Natural killer cell (primary cell): ENCODE data around the gene PDE6A. TPM values are rescaled to one million over a fixed set of nuclear protein-coding genes. Genes with fewer than 3 reads are reported as not detected.

Experiments
- ATAC-seq, 3 donors: fragments of 150-1000 bp in 2 of 3; fragments of 200-7000 bp in 1 of 3; cut with Tn5 transposase; 1 replicate in 1 of 3; 2 replicates in 2 of 3; pipeline ENCODE4 v1.10.0; 2021; ENCODE audit warnings: mild to moderate bottlenecking in 2 of 3, moderate library complexity in 2 of 3
- DNase-seq, 2 donors: peaks; one replicate each; pipeline versions ENCODE4 v3.0.0 to v3.0.0-alpha.2; 2013 to 2021; ENCODE audit warnings: mixed read lengths in 1 of 2
- H3K27ac ChIP-seq: one replicate; pipeline ENCODE4 v1.5.1; 2013; ENCODE audit warnings: mild to moderate bottlenecking, low read length
- H3K27me3 ChIP-seq: one replicate; pipeline ENCODE4 v1.6.1; 2013; ENCODE audit warnings: low read length; ENCODE audit not compliant: control insufficient read depth, insufficient read depth
- H3K36me3 ChIP-seq: one replicate; pipeline ENCODE4 v1.6.1; 2013; ENCODE audit warnings: low read length; ENCODE audit not compliant: control insufficient read depth, insufficient read depth
- H3K4me1 ChIP-seq: one replicate; pipeline ENCODE4 v1.6.1; 2013; ENCODE audit warnings: low read length; ENCODE audit not compliant: control insufficient read depth, insufficient read depth
- H3K4me3 ChIP-seq: one replicate; pipeline ENCODE4 v1.5.1; 2013; ENCODE audit warnings: low read length
- H3K9me3 ChIP-seq: one replicate; pipeline ENCODE4 v1.6.1; 2013; ENCODE audit warnings: low read length; ENCODE audit not compliant: control insufficient read depth, insufficient read depth
- H3K27ac Mint-ChIP-seq, 2 donors: one replicate each; pipeline ENCODE4 v1.8.0; 2022; ENCODE audit warnings: mild to moderate bottlenecking in 2 of 2, mixed read lengths in 2 of 2, moderate library complexity in 1 of 2
- H3K27me3 Mint-ChIP-seq, 2 donors: one replicate each; pipeline ENCODE4 v1.8.0; 2022; ENCODE audit warnings: low read depth in 2 of 2, mixed read lengths in 2 of 2
- H3K36me3 Mint-ChIP-seq: one replicate; pipeline ENCODE4 v1.8.0; 2022; ENCODE audit warnings: mixed read lengths
- H3K4me1 Mint-ChIP-seq, 2 donors: one replicate each; pipeline ENCODE4 v1.8.0; 2022; ENCODE audit warnings: mixed read lengths in 2 of 2
- H3K4me3 Mint-ChIP-seq: one replicate; pipeline ENCODE4 v1.8.0; 2022; ENCODE audit warnings: mild to moderate bottlenecking, moderate library complexity, mixed read lengths
- H3K9me3 Mint-ChIP-seq, 2 donors: one replicate each; pipeline ENCODE4 v1.8.0; 2022; ENCODE audit warnings: mixed read lengths in 2 of 2
- WGBS: methylation state at CpG from one replicate; pipeline ENCODE4 v1.1.7; 2013; ENCODE audit warnings: missing lambda C conversion rate; ENCODE audit not compliant: insufficient coverage; 5-methylcytosine and 5-hydroxymethylcytosine counted together
- intact Hi-C: fragments of 100-400 bp; cut with micrococcal nuclease; formaldehyde crosslinking; loops from one replicate; pipeline ENCODE4 v1.14.2; 2022
- total RNA-seq, 4 donors: library from RNA; stranded (reverse); fragments of 120-200 nt in 1 of 4; gene quantifications; one replicate each; pipeline versions ENCODE4 v1.2.3 to v1.2.4, GENCODE V29; 2013 to 2022
- TF ChIP-seq, protein P1 (sequence below): fragments of 200-600 bp; IDR thresholded peaks from one replicate; pipeline ENCODE4 v1.8.0; 2022; ENCODE audit warnings: antibody characterized with exemption

Gene PDE6A
- total RNA-seq, 3 donors from 2014 or later (not counting 1 experiment from before 2014, with no cell fraction given): not detected

DNA sequence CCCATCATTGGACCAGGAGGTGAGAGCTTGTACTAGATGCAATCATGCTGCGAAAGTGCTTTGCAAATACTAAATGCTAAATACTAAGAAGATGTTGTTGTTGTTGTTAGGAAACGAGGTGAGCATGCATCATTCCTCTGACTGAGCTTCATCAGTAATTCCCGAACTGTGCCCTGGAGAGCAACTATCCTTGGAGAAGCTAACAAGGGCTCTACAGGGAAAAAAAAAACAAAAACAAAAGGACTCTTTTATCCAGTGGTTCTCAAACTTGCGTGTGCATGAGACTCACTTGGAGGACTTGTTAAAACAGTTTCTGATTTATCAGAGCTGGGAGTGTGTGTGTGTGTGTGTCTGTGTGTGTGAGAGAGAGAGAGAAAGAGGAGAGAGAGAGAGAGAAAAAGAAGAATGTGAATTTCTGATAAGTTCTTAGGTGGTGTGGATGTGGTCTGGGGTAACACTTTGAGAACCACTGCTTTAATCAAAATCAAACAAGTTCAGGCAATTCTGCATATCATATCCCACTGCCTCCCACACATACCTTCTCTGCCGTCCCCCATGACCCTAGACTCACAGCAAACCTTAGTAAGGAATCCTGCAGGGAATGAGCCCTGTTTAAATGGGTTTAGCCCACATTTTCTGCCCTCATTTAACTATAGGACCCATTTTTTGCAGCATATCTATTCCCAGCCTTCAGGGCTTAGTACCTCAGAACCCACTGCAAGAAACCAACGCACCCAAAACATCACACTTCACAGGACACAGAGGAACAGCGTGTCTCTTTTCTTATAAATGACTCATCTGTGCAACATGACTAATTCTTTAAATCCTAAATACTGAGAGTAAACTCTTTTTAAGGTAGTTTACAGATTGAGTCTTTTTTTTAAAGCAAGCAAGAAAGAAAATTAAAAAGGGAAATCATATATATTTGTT is 48.9 kb downstream of the PDE6A start:
- H3K4me1 Mint-ChIP-seq: peaks cover 5 to 17% of the 10 kb centered on the region in 2 donors
- 60% methylated on average over 7 of the region's 7 CpGs for WGBS
- H3K27me3 Mint-ChIP-seq: peaks cover 7 to 12% of the 10 kb centered on the region in 2 donors
- no peak for DNase-seq
- H3K9me3 ChIP-seq: no peaks in the 10 kb centered on the region
- H3K27me3 ChIP-seq: no peaks in the 10 kb centered on the region
- no peaks in the 10 kb centered on the region for H3K36me3 Mint-ChIP-seq
- intact Hi-C loops: no loop called here
- TF ChIP-seq, protein P1, sequence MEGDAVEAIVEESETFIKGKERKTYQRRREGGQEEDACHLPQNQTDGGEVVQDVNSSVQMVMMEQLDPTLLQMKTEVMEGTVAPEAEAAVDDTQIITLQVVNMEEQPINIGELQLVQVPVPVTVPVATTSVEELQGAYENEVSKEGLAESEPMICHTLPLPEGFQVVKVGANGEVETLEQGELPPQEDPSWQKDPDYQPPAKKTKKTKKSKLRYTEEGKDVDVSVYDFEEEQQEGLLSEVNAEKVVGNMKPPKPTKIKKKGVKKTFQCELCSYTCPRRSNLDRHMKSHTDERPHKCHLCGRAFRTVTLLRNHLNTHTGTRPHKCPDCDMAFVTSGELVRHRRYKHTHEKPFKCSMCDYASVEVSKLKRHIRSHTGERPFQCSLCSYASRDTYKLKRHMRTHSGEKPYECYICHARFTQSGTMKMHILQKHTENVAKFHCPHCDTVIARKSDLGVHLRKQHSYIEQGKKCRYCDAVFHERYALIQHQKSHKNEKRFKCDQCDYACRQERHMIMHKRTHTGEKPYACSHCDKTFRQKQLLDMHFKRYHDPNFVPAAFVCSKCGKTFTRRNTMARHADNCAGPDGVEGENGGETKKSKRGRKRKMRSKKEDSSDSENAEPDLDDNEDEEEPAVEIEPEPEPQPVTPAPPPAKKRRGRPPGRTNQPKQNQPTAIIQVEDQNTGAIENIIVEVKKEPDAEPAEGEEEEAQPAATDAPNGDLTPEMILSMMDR: no peak
- ATAC-seq: peak; percentile 50 to 69 (median 54)
- H3K4me3 ChIP-seq: no peak overlapping the region
- no peak overlapping the region for H3K27ac ChIP-seq
- H3K9me3 Mint-ChIP-seq: no peaks in the 10 kb centered on the region
- H3K36me3 ChIP-seq: no peaks in the 10 kb centered on the region
- peak overlapping the region in 1 of 2 donors; percentile 6 for H3K27ac Mint-ChIP-seq
- H3K4me3 Mint-ChIP-seq: no peak overlapping the region
- peaks cover 2% of the 10 kb centered on the region for H3K4me1 ChIP-seq

GRCh38 chr5:149894237-149894636 is 50.4 kb downstream of the PDE6A start:
- DNase-seq: no peak
- peaks cover 7% of the 10 kb centered on the region in 2 donors for H3K27me3 Mint-ChIP-seq
- H3K9me3 Mint-ChIP-seq: no peaks in the 10 kb centered on the region
- H3K4me1 Mint-ChIP-seq: peaks cover 5 to 17% of the 10 kb centered on the region in 2 donors
- H3K27ac Mint-ChIP-seq: no peak overlapping the region
- H3K4me3 ChIP-seq: no peak overlapping the region
- intact Hi-C loops: no loop called here
- no CpG with 5 or more reads among the region's 1 CpG for WGBS
- no peaks in the 10 kb centered on the region for H3K27me3 ChIP-seq
- no peaks in the 10 kb centered on the region for H3K36me3 Mint-ChIP-seq
- TF ChIP-seq, protein P1: no peak
- no peaks in the 10 kb centered on the region for H3K36me3 ChIP-seq
- no peaks in the 10 kb centered on the region for H3K9me3 ChIP-seq
- H3K27ac ChIP-seq: no peak overlapping the region
- H3K4me1 ChIP-seq: peaks cover 2% of the 10 kb centered on the region
- ATAC-seq: no peak
- no peak overlapping the region for H3K4me3 Mint-ChIP-seq

DNA sequence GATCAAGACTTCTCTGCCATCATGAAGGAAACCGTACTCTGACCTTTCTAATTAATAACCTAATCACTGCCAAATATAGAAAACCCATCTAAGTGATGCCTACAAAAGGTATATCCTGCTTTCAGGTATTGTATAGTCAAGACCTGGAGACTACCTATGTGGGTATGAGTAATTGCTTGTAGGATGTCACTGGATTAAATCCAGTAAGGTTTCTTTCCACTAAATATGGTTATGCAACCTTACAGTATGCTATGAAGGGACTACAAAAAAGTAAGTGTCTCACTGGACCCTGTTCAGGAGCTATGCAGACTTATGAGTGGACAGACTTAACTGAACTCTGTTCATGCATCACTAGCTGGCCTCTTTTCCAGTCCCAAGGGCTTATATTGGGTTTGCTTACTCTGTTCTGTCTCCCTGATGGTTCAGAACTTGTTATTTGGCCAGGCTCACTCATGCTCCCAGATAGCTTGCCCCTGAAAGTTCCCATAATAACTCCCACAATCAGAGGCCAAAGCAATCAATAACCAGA is 51.1 kb downstream of the PDE6A start:
- Mint-ChIP-seq H3K4me1 (peaks cover 5 to 17% of the 10 kb centered on the region in 2 donors), H3K4me3 (no peak overlapping the region), H3K27ac (no peak overlapping the region), H3K9me3 (no peaks in the 10 kb centered on the region), H3K36me3 (no peaks in the 10 kb centered on the region), H3K27me3 (peaks cover 6 to 7% of the 10 kb centered on the region in 2 donors)
- Histone ChIP-seq H3K36me3 (no peaks in the 10 kb centered on the region), H3K27ac (no peak overlapping the region), H3K4me1 (peaks cover 2% of the 10 kb centered on the region), H3K27me3 (no peaks in the 10 kb centered on the region), H3K4me3 (no peak overlapping the region), H3K9me3 (no peaks in the 10 kb centered on the region)
- TF ChIP-seq, protein P1: no peak
- DNase-seq: no peak
- ATAC-seq: no peak
- no CpG with 5 or more reads among the region's 1 CpG for WGBS
- intact Hi-C loops: no loop called here
